MM.1S (cell line): Measurements from ENCODE around the gene PSME3IP1.

ENCODE experiments used
- DNase-seq: peaks from one replicate; pipeline ENCODE4 v3.0.0-alpha.2; 2015
- H2AFZ ChIP-seq: fragments of 300-600 bp; sonication (generic); 2 replicates; pipeline ENCODE4 v1.6.0; 2016; ENCODE audit warnings: antibody characterized with exemption, low read length
- H3F3A ChIP-seq: fragments of 300-600 bp; sonication (generic); 2 replicates; pipeline ENCODE4 v1.6.1; 2016; ENCODE audit warnings: mild to moderate bottlenecking, antibody characterized with exemption, low read length, moderate library complexity, mixed read lengths; ENCODE audit not compliant: insufficient read depth
- H3K27ac ChIP-seq: fragments of 300-600 bp; sonication (generic); 2 replicates; pipeline ENCODE4 v1.5.1; 2016; ENCODE audit warnings: mild to moderate bottlenecking, low read length
- H3K27me3 ChIP-seq: fragments of 300-600 bp; sonication (generic); replicated peaks from 2 replicates; pipeline ENCODE4 v1.6.0; 2016; ENCODE audit warnings: low read length; ENCODE audit not compliant: insufficient read depth
- H3K36me3 ChIP-seq: fragments of 300-600 bp; sonication (generic); replicated peaks from 2 replicates; pipeline ENCODE4 v1.6.1; 2016; ENCODE audit warnings: mild to moderate bottlenecking, low read length, mixed read lengths; ENCODE audit not compliant: insufficient read depth
- H3K4me1 ChIP-seq: fragments of 300-600 bp; sonication (generic); 2 replicates; pipeline ENCODE4 v1.6.1; 2016; ENCODE audit warnings: low read length, mixed read lengths
- H3K4me2 ChIP-seq: fragments of 300-600 bp; sonication (generic); 2 replicates; pipeline ENCODE4 v1.6.0; 2016; ENCODE audit warnings: low read depth, low read length
- H3K4me3 ChIP-seq: fragments of 300-600 bp; sonication (generic); 2 replicates; pipeline ENCODE4 v1.5.1; 2016; ENCODE audit warnings: low read length, mixed read lengths
- H3K79me2 ChIP-seq: fragments of 300-600 bp; sonication (generic); 2 replicates; pipeline ENCODE4 v1.6.1; 2016; ENCODE audit warnings: mixed run types, low read length, mixed read lengths
- H3K9ac ChIP-seq: fragments of 300-600 bp; sonication (generic); 2 replicates; pipeline ENCODE4 v1.6.1; 2016; ENCODE audit warnings: low read length, mixed read lengths
- H3K9me2 ChIP-seq: fragments of 300-600 bp; sonication (generic); replicated peaks from 2 replicates; pipeline ENCODE4 v1.6.1; 2016; ENCODE audit warnings: mild to moderate bottlenecking, low read length, mixed read lengths; ENCODE audit not compliant: insufficient read depth
- H3K9me3 ChIP-seq: fragments of 300-600 bp; sonication (generic); replicated peaks from 2 replicates; pipeline ENCODE4 v1.6.1; 2016; ENCODE audit warnings: mild to moderate bottlenecking, low read length, mixed read lengths; ENCODE audit not compliant: insufficient read depth
- H4K20me1 ChIP-seq: fragments of 300-600 bp; sonication (generic); 2 replicates; pipeline ENCODE4 v1.6.1; 2016; ENCODE audit warnings: mild to moderate bottlenecking, low read length, moderate library complexity, mixed read lengths; ENCODE audit not compliant: insufficient read depth
- CTCF ChIP-seq: fragments of 300-600 bp; sonication (generic); IDR thresholded peaks from 2 replicates; pipeline ENCODE4 v1.5.1; 2016; ENCODE audit warnings: antibody characterized with exemption, low read length, mixed read lengths
- EZH2 ChIP-seq: fragments of 300-600 bp; sonication (generic); optimal IDR thresholded peaks from 2 replicates; pipeline ENCODE3; 2017; ENCODE audit warnings: low read depth, mild to moderate bottlenecking, antibody characterized with exemption, low read length, mixed read lengths
- EZH2phosphoT487 ChIP-seq: fragments of 300-600 bp; sonication (generic); IDR thresholded peaks from 2 replicates; pipeline ENCODE4 v1.6.1; 2018; ENCODE audit warnings: antibody characterized with exemption, low read length

Gene PSME3IP1

GRCh38 chr16:57209780-57210179 is 23.9 kb upstream of the PSME3IP1 start:
- Histone ChIP-seq H3K4me2 (no peak overlapping the region), H3K36me3 (no peaks in the 10 kb centered on the region), H3K27me3 (no peaks in the 10 kb centered on the region), H3K9me3 (no peaks in the 10 kb centered on the region), H3K79me2 (no peaks in the 10 kb centered on the region), H2AFZ (no peak overlapping the region), H3K27ac (no peak overlapping the region), H3K9me2 (no peaks in the 10 kb centered on the region), H3K4me3 (no peak overlapping the region), H3F3A (no peaks in the 10 kb centered on the region), H3K9ac (no peak overlapping the region), H3K4me1 (no peaks in the 10 kb centered on the region), H4K20me1 (no peaks in the 10 kb centered on the region)
- no peak for DNase-seq
- TF ChIP-seq EZH2, result no peak
- no peak for TF ChIP-seq CTCF
- TF ChIP-seq EZH2phosphoT487, result no peak

GRCh38 chr16:57208926-57209325 is 23.1 kb upstream of the PSME3IP1 start:
- no peaks in the 10 kb centered on the region for H3K27me3 ChIP-seq
- DNase-seq, result no peak
- H2AFZ ChIP-seq, result no peak overlapping the region
- no peak for TF ChIP-seq EZH2
- TF ChIP-seq EZH2phosphoT487, result no peak
- no peak for TF ChIP-seq CTCF
- H3F3A ChIP-seq, result no peaks in the 10 kb centered on the region
- H3K4me1 ChIP-seq, result no peaks in the 10 kb centered on the region
- no peaks in the 10 kb centered on the region for H3K79me2 ChIP-seq
- H3K4me3 ChIP-seq, result no peak overlapping the region
- no peak overlapping the region for H3K9ac ChIP-seq
- no peaks in the 10 kb centered on the region for H3K36me3 ChIP-seq
- H3K9me2 ChIP-seq, result no peaks in the 10 kb centered on the region
- no peaks in the 10 kb centered on the region for H3K9me3 ChIP-seq
- H3K27ac ChIP-seq, result no peak overlapping the region
- no peaks in the 10 kb centered on the region for H4K20me1 ChIP-seq
- H3K4me2 ChIP-seq, result no peak overlapping the region

GRCh38 chr16:57204675-57205074 is 18.8 kb upstream of the PSME3IP1 start:
- Histone ChIP-seq H3K79me2 (no peaks in the 10 kb centered on the region), H4K20me1 (no peaks in the 10 kb centered on the region), H3K36me3 (no peaks in the 10 kb centered on the region), H2AFZ (no peak overlapping the region), H3K9me3 (no peaks in the 10 kb centered on the region), H3K27ac (no peak overlapping the region), H3K4me1 (0 out of 2 replicates have a peak, but pooled peaks cover 3% of the 10 kb centered on the region), H3K4me2 (no peak overlapping the region), H3F3A (no peaks in the 10 kb centered on the region), H3K4me3 (no peak overlapping the region), H3K27me3 (no peaks in the 10 kb centered on the region), H3K9ac (no peak overlapping the region), H3K9me2 (no peaks in the 10 kb centered on the region)
- TF ChIP-seq EZH2phosphoT487, result no peak
- TF ChIP-seq EZH2, result no peak
- 0 out of 2 replicates have a peak, but pooled peaks have one; percentile 5 for TF ChIP-seq CTCF
- DNase-seq, result no peak
